AG09309 (cell line): ENCODE data around the gene PRELID1.

ENCODE experiments used
- DNase-seq: peaks from one replicate; pipeline ENCODE4 v3.0.0-alpha.2; 2010; ENCODE audit warnings: low read depth
- H3K4me3 ChIP-seq: 2 replicates; pipeline ENCODE4 v1.5.1; 2011; ENCODE audit warnings: mild to moderate bottlenecking, low read depth, low read length, moderate library complexity; ENCODE audit not compliant: control insufficient read depth
- CTCF ChIP-seq: IDR thresholded peaks from 2 replicates; pipeline ENCODE4 v1.5.1; 2011; ENCODE audit warnings: mild to moderate bottlenecking, low read depth, low read length, inconsistent platforms; ENCODE audit not compliant: insufficient read depth, control insufficient read depth; ENCODE audit errors: missing control alignments

Gene PRELID1

GRCh38 chr5:177269232-177269895 lies 34.2 kb upstream of the PRELID1 start:
- TF ChIP-seq CTCF: no peak
- H3K4me3 ChIP-seq: no peak overlapping the region
- no peak for DNase-seq

GRCh38 chr5:177269976-177270375 lies 33.6 kb upstream of the PRELID1 start:
- H3K4me3 ChIP-seq: no peak overlapping the region
- DNase-seq: no peak
- TF ChIP-seq CTCF: no peak

GRCh38 chr5:177270653-177271052 lies 32.9 kb upstream of the PRELID1 start:
- TF ChIP-seq CTCF: no peak
- no peak overlapping the region for H3K4me3 ChIP-seq
- no peak for DNase-seq

- no peak overlapping the region for H3K4me3 ChIP-seq
- DNase-seq: no peak
- TF ChIP-seq CTCF: no peak
These were observed 32.5 kb upstream of the PRELID1 start for GRCh38 chr5:177271113-177271512.

GRCh38 chr5:177275883-177276282 lies 27.7 kb upstream of the PRELID1 start:
- TF ChIP-seq CTCF: no peak
- DNase-seq: no peak
- no peak overlapping the region for H3K4me3 ChIP-seq

GRCh38 chr5:177276886-177277285 lies 26.7 kb upstream of the PRELID1 start:
- no peak for TF ChIP-seq CTCF
- no peak overlapping the region for H3K4me3 ChIP-seq
- DNase-seq: no peak

GRCh38 chr5:177288191-177288590 lies 15.4 kb upstream of the PRELID1 start:
- no peak for TF ChIP-seq CTCF

More at GRCh38 chr5:177288191-177288590, 15.4 kb upstream of the PRELID1 start:
- DNase-seq: no peak
- no peak overlapping the region for H3K4me3 ChIP-seq
